Caco-2 (cell line): Measurements from ENCODE around the gene BRD1. TPM values are rescaled to one million over a fixed set of nuclear protein-coding genes. Genes with fewer than 3 reads are reported as not detected.

ENCODE experiments used
- BruUV-seq: library from RNA; stranded (reverse); fragments of 400-500 nt; replicated peaks from 2 replicates; lab custom pipeline; 2021; lab: Mats Ljungman, UMichigan
- CTCF ChIA-PET: fragments of 300-600 bp; sonication (Branson Sonifier 250); formaldehyde crosslinking; loops from one replicate; lab custom pipeline; 2022; ENCODE audit warnings: antibody characterized with exemption; lab: Charles Lee
- POLR2A ChIA-PET: fragments of 300-600 bp; sonication (Branson Sonifier 250); formaldehyde crosslinking; loops from one replicate; lab custom pipeline; 2022; ENCODE audit warnings: antibody characterized with exemption; lab: Charles Lee
- DNase-seq, 2 experiments: peaks; one replicate each; pipeline versions ENCODE4 v3.0.0 to v3.0.0-alpha.2; 2020 to 2022
- H3K27me3 ChIP-seq: replicated peaks from 2 replicates; pipeline ENCODE4 v1.6.0; 2011; ENCODE audit warnings: low read length; ENCODE audit not compliant: control insufficient read depth, insufficient read depth
- H3K36me3 ChIP-seq: 2 replicates; pipeline ENCODE4 v1.5.1; 2011; ENCODE audit warnings: low read length; ENCODE audit not compliant: control insufficient read depth, insufficient read depth
- H3K4me1 ChIP-seq: fragments of 250-450 bp; sonication (Bioruptor Pico); 2 replicates; pipeline ENCODE4 v1.5.1; 2020; ENCODE audit warnings: mild to moderate bottlenecking
- H3K4me3 ChIP-seq: 2 replicates; pipeline ENCODE4 v1.5.1; 2011; ENCODE audit warnings: low read depth, mild to moderate bottlenecking, control low read depth, low read length
- H3K9me3 ChIP-seq: fragments of 250-450 bp; sonication (Bioruptor Pico); 2 replicates; pipeline ENCODE4 v1.5.1; 2020; ENCODE audit warnings: mild to moderate bottlenecking, moderate library complexity
- H3K27ac Mint-ChIP-seq: one replicate; pipeline ENCODE4 v1.8.0; 2022; ENCODE audit warnings: mixed read lengths; ENCODE audit not compliant: unreplicated experiment
- H3K27me3 Mint-ChIP-seq: one replicate; pipeline ENCODE4 v1.8.0; 2022; ENCODE audit warnings: mixed read lengths; ENCODE audit not compliant: insufficient read depth, unreplicated experiment
- H3K36me3 Mint-ChIP-seq: one replicate; pipeline ENCODE4 v1.8.0; 2022; ENCODE audit warnings: mild to moderate bottlenecking, mixed read lengths; ENCODE audit not compliant: insufficient read depth, unreplicated experiment
- H3K4me1 Mint-ChIP-seq: one replicate; pipeline ENCODE4 v1.8.0; 2022; ENCODE audit warnings: low read depth, mixed read lengths; ENCODE audit not compliant: unreplicated experiment
- H3K4me3 Mint-ChIP-seq: one replicate; pipeline ENCODE4 v1.8.0; 2022; ENCODE audit warnings: mild to moderate bottlenecking, moderate library complexity, mixed read lengths; ENCODE audit not compliant: unreplicated experiment
- H3K9me3 Mint-ChIP-seq: one replicate; pipeline ENCODE4 v1.8.0; 2022; ENCODE audit warnings: mixed read lengths; ENCODE audit not compliant: unreplicated experiment
- CTCF ChIP-seq, 2 experiments: fragments of 200-600 bp in 1 of 2; IDR thresholded peaks; 1 replicate in 1 of 2; 2 replicates in 1 of 2; pipeline versions ENCODE4 v1.5.1 to v1.8.0; 2011 to 2022; ENCODE audit warnings: antibody characterized with exemption in 1 of 2, control low read depth in 1 of 2, inconsistent platforms in 1 of 2, low read depth in 1 of 2, low read length in 1 of 2, mild to moderate bottlenecking in 1 of 2, moderate library complexity in 1 of 2; ENCODE audit not compliant: insufficient read depth in 1 of 2, severe bottlenecking in 1 of 2, unreplicated experiment in 1 of 2
- intact Hi-C: fragments of 100-400 bp; cut with micrococcal nuclease; formaldehyde crosslinking; loops from one replicate; pipeline ENCODE4 v1.10.0; 2022; ENCODE audit not compliant: unreplicated experiment
- total RNA-seq: library from RNA; stranded (reverse); gene quantifications from 2 replicates; pipeline ENCODE4 v1.2.3, GENCODE V29; 2022

Gene BRD1
- total RNA-seq, 1 experiment from 2014 or later: 46.9 TPM

GRCh38 chr22:49850021-49850911 is 22.6 kb upstream of the BRD1 start:
- ChIA-PET CTCF (no interaction called here), POLR2A (no interaction called here)
- Mint-ChIP-seq H3K9me3 (no peaks in the 10 kb centered on the region), H3K36me3 (peaks cover 6% of the 10 kb centered on the region), H3K4me1 (peaks cover 10% of the 10 kb centered on the region), H3K27me3 (no peaks in the 10 kb centered on the region), H3K27ac (no peak overlapping the region), H3K4me3 (peak overlapping the region; percentile 50)
- H3K27me3 ChIP-seq: no peaks in the 10 kb centered on the region; the same call in 1 of the 2 replicates
- H3K9me3 ChIP-seq: no peaks in the 10 kb centered on the region
- TF ChIP-seq CTCF (IDR thresholded peaks at IDR 0.05; ENCODE audit: insufficient read depth in 1 of 2, low read depth in 1 of 2, low read length in 1 of 2, severe bottlenecking in 1 of 2, unreplicated experiment in 1 of 2): no peak
- no peak for DNase-seq
- no peaks in the 10 kb centered on the region for H3K36me3 ChIP-seq
- intact Hi-C loops: no loop called here
- peaks cover 17% of the 10 kb centered on the region for H3K4me1 ChIP-seq
- BruUV-seq: no TSS peak
- no peak overlapping the region for H3K4me3 ChIP-seq

GRCh38 chr22:49849161-49850020 is 21.7 kb upstream of the BRD1 start:
- Mint-ChIP-seq H3K27ac (no peak overlapping the region), H3K9me3 (no peaks in the 10 kb centered on the region), H3K4me3 (peak overlapping the region; percentile 59), H3K36me3 (peaks cover 2% of the 10 kb centered on the region), H3K4me1 (peaks cover 7% of the 10 kb centered on the region), H3K27me3 (no peaks in the 10 kb centered on the region)
- peak overlapping the region; percentile 51 for H3K4me3 ChIP-seq
- no TSS peak for BruUV-seq
- no peak for TF ChIP-seq CTCF (IDR thresholded peaks at IDR 0.05; ENCODE audit: insufficient read depth in 1 of 2, low read depth in 1 of 2, low read length in 1 of 2, severe bottlenecking in 1 of 2, unreplicated experiment in 1 of 2)
- peaks cover 14% of the 10 kb centered on the region for H3K4me1 ChIP-seq
- ChIA-PET POLR2A (no interaction called here), CTCF (no interaction called here)
- H3K9me3 ChIP-seq: no peaks in the 10 kb centered on the region
- DNase-seq: no peak
- no peaks in the 10 kb centered on the region for H3K36me3 ChIP-seq
- intact Hi-C loops: no loop called here
- H3K27me3 ChIP-seq: no peaks in the 10 kb centered on the region; the same call in 1 of the 2 replicates

GRCh38 chr22:49848690-49849160 is 21.1 kb upstream of the BRD1 start:
- H3K27me3 ChIP-seq: no peaks in the 10 kb centered on the region; the same call in 1 of the 2 replicates
- H3K36me3 ChIP-seq: no peaks in the 10 kb centered on the region
- intact Hi-C loops: no loop called here
- TF ChIP-seq CTCF (IDR thresholded peaks at IDR 0.05; ENCODE audit: insufficient read depth in 1 of 2, low read depth in 1 of 2, low read length in 1 of 2, severe bottlenecking in 1 of 2, unreplicated experiment in 1 of 2): no peak
- H3K27me3 Mint-ChIP-seq: no peaks in the 10 kb centered on the region
- ChIA-PET POLR2A (no interaction called here), CTCF (no interaction called here)
- BruUV-seq: no TSS peak
- no peak for DNase-seq
- no peaks in the 10 kb centered on the region for H3K9me3 ChIP-seq
- peaks cover 14% of the 10 kb centered on the region for H3K4me1 ChIP-seq
- no peak overlapping the region for H3K27ac Mint-ChIP-seq
- H3K36me3 Mint-ChIP-seq: no peaks in the 10 kb centered on the region
- H3K4me3 Mint-ChIP-seq: peak overlapping the region; percentile 59
- H3K9me3 Mint-ChIP-seq: no peaks in the 10 kb centered on the region
- H3K4me3 ChIP-seq: peak overlapping the region; percentile 51
- H3K4me1 Mint-ChIP-seq: peaks cover 7% of the 10 kb centered on the region
